ENCODE measurements around the gene BICDL2.
"Not testable (repeated sequence)": the region's sequence is repeated elsewhere in the genome, so short reads cannot be mapped to it uniquely, and the experiment has no call there.

DNA sequence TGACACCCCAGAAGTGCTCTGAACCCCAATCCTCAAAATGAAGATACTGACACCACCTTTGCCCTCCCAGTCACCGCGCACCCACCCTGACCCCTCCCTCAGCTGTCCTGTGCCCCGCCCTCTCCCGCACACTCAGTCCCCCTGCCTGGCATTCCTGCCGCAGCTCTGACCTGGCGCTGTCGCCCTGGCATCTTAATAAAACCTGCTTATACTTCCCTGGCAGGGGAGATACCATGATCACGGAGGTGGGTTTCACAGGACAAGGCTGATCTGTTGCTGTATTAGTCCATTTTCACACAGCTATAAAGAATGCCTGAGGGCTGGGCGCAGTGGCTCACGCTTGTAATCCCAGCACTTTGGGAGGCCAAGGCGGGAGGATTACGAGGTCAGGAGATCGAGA is 45.2 kb upstream of the BICDL2 start:
- not testable (repeated sequence) for TF ChIP-seq POLR2AphosphoS5, CTCF (IDR thresholded peaks at IDR 0.05)
